Measurements from ENCODE around the gene ESPN.

ESPN gene

GRCh38 chr1:6410248-6410893 lies 14.2 kb upstream of the ESPN start:
- peaks cover 5% of the 10 kb centered on the region for H3K4me1 ChIP-seq (ENCODE audit: control insufficient read depth, insufficient read depth, low read length)
- H3K9me3 ChIP-seq (ENCODE audit: control insufficient read depth, insufficient read depth, low read length) = no peaks in the 10 kb centered on the region
- no peaks in the 10 kb centered on the region for H3K36me3 ChIP-seq (ENCODE audit: control insufficient read depth, insufficient read depth, low read length)
- H3K4me3 ChIP-seq (ENCODE audit: low read depth, low read length) = no peak overlapping the region
- H3K9ac ChIP-seq (ENCODE audit: low read depth, low read length) = no peak overlapping the region
- peaks cover 19% of the 10 kb centered on the region for H3K27me3 ChIP-seq (ENCODE audit: control insufficient read depth, insufficient read depth, low read length)

GRCh38 chr1:6412896-6413295 lies 11.7 kb upstream of the ESPN start:
- H3K9ac ChIP-seq (ENCODE audit: low read depth, low read length) = no peak overlapping the region
- H3K27me3 ChIP-seq (ENCODE audit: control insufficient read depth, insufficient read depth, low read length) = peaks cover 40% of the 10 kb centered on the region
- peaks cover 5% of the 10 kb centered on the region for H3K4me1 ChIP-seq (ENCODE audit: control insufficient read depth, insufficient read depth, low read length)
- no peaks in the 10 kb centered on the region for H3K9me3 ChIP-seq (ENCODE audit: control insufficient read depth, insufficient read depth, low read length)
- H3K36me3 ChIP-seq (ENCODE audit: control insufficient read depth, insufficient read depth, low read length) = no peaks in the 10 kb centered on the region
- H3K4me3 ChIP-seq (ENCODE audit: low read depth, low read length) = no peak overlapping the region

DNA sequence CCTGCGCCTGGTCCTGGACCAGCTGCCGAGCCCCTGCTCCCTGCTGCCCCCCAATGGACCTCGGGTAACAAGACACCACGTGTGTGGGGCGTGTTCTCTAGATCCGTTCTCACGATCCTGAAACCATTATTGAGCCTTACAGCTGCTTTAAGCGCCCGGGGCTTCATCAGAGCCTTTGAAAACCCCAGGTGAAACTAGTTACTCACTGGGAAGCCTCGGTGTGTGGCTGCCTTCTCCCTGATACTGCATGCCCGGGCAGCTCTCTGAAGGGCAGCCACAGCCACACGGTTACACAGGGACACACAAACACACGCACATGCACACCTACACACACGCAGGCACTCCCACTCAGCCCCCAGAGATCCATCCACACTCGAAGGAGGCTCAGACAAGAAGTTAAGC lies 10.1 kb upstream of the ESPN start:
- no peak overlapping the region for H3K9ac ChIP-seq (ENCODE audit: low read depth, low read length)

DNA sequence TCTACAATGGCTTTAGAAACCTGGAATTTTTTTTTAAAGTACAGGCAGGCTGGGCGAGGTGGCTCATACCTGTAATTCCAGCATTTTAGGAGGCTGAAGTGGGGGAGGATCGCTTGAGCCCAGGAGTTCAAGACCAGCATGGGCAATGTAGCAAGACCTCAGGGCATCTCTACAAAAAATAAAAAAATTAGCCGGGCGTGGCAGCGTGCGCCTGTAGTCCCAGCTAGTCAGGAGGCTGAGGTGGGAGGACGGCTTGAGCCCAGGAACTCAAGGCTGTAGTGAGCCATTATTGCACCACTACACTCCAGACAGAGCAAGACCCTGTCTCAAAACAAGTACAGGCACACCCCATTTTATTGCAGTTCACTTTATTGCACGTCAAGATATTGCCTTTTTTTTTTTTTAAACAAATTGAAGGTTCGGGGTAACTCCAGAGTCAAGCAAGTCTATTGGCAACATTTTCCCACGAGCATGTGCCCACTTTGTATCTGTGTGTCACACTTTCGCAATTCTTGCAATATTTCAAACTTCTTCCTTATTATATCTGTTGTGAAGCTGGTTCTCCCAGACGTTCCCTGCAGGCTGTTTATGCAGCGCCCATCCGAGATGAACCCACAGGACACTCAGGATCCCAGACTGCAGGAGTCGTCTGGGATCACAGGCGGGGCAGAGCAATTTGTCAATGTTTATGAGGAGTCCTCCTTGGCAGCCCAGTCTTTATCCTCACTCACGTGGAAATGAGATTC lies 9.5 kb upstream of the ESPN start:
- peaks cover 5% of the 10 kb centered on the region for H3K4me1 ChIP-seq (ENCODE audit: control insufficient read depth, insufficient read depth, low read length)
- H3K4me3 ChIP-seq (ENCODE audit: low read depth, low read length) = peak overlapping the region; percentile 9
- H3K36me3 ChIP-seq (ENCODE audit: control insufficient read depth, insufficient read depth, low read length) = no peaks in the 10 kb centered on the region
- no peaks in the 10 kb centered on the region for H3K9me3 ChIP-seq (ENCODE audit: control insufficient read depth, insufficient read depth, low read length)
- peaks cover 57% of the 10 kb centered on the region for H3K27me3 ChIP-seq (ENCODE audit: control insufficient read depth, insufficient read depth, low read length)
- no peak overlapping the region for H3K9ac ChIP-seq (ENCODE audit: low read depth, low read length)

More for the DNA sequence above, 10.1 kb upstream of the ESPN start:
- peak overlapping the region; percentile 9 for H3K4me3 ChIP-seq (ENCODE audit: low read depth, low read length)
- H3K36me3 ChIP-seq (ENCODE audit: control insufficient read depth, insufficient read depth, low read length) = no peaks in the 10 kb centered on the region
- peaks cover 5% of the 10 kb centered on the region for H3K4me1 ChIP-seq (ENCODE audit: control insufficient read depth, insufficient read depth, low read length)
- H3K27me3 ChIP-seq (ENCODE audit: control insufficient read depth, insufficient read depth, low read length) = peaks cover 55% of the 10 kb centered on the region
- no peaks in the 10 kb centered on the region for H3K9me3 ChIP-seq (ENCODE audit: control insufficient read depth, insufficient read depth, low read length)

GRCh38 chr1:6416295-6416656 lies 8.3 kb upstream of the ESPN start:
- Histone ChIP-seq H3K9ac (ENCODE audit: low read depth, low read length) (no peak overlapping the region), H3K9me3 (ENCODE audit: control insufficient read depth, insufficient read depth, low read length) (no peaks in the 10 kb centered on the region), H3K27me3 (ENCODE audit: control insufficient read depth, insufficient read depth, low read length) (peaks cover 69% of the 10 kb centered on the region), H3K4me3 (ENCODE audit: low read depth, low read length) (no peak overlapping the region), H3K4me1 (ENCODE audit: control insufficient read depth, insufficient read depth, low read length) (peaks cover 5% of the 10 kb centered on the region), H3K36me3 (ENCODE audit: control insufficient read depth, insufficient read depth, low read length) (no peaks in the 10 kb centered on the region)

- Histone ChIP-seq H3K9ac (ENCODE audit: low read depth, low read length) (no peak overlapping the region), H3K27me3 (ENCODE audit: control insufficient read depth, insufficient read depth, low read length) (peaks cover 75% of the 10 kb centered on the region), H3K4me3 (ENCODE audit: low read depth, low read length) (no peak overlapping the region), H3K4me1 (ENCODE audit: control insufficient read depth, insufficient read depth, low read length) (peaks cover 5% of the 10 kb centered on the region), H3K9me3 (ENCODE audit: control insufficient read depth, insufficient read depth, low read length) (no peaks in the 10 kb centered on the region), H3K36me3 (ENCODE audit: control insufficient read depth, insufficient read depth, low read length) (no peaks in the 10 kb centered on the region)
These were observed 7.7 kb upstream of the ESPN start for GRCh38 chr1:6416906-6417305.

GRCh38 chr1:6417961-6418667 lies 6.5 kb upstream of the ESPN start:
- H3K4me3 ChIP-seq (ENCODE audit: low read depth, low read length) = no peak overlapping the region
- peaks cover 5% of the 10 kb centered on the region for H3K4me1 ChIP-seq (ENCODE audit: control insufficient read depth, insufficient read depth, low read length)
- H3K9me3 ChIP-seq (ENCODE audit: control insufficient read depth, insufficient read depth, low read length) = no peaks in the 10 kb centered on the region
- H3K36me3 ChIP-seq (ENCODE audit: control insufficient read depth, insufficient read depth, low read length) = no peaks in the 10 kb centered on the region
- H3K27me3 ChIP-seq (ENCODE audit: control insufficient read depth, insufficient read depth, low read length) = peaks cover 82% of the 10 kb centered on the region
- no peak overlapping the region for H3K9ac ChIP-seq (ENCODE audit: low read depth, low read length)

DNA sequence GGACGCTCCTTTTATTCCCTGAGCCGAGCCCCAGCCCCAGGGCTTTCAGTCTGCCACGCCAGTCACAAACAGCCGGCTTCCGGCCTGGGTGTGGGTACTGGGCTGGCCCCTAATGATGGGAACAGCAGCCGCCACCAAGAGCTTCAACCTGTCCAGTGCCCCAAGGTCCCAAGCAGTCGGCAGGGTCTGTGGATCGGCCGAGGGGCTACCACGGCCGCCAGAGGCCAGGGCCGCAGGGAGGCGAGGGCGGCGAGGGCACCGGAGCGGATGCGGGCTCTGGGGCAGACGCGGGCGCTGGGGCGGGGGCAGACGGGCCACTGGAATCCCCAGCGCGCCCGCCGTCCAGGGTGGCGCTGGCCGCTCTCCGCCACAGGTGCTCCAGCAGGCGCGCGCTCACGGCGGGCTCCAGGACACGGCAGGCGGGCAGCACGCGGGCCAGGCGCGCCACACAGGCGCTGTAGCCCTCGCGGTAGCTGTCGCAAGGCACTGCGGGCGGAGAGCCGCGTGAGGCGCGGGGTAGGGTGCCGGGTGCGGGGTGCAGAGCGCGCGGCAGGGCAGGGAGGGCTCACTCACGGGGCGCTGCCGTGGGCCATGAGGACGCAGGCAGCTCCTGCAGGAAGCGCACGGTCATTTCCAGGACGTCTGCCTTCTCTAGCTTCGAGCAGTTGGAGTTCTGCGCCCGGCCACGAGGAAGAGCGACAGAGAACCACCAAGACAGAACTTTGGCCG lies 5.7 kb upstream of the ESPN start:
- H3K9me3 ChIP-seq (ENCODE audit: control insufficient read depth, insufficient read depth, low read length) = no peaks in the 10 kb centered on the region
- peaks cover 85% of the 10 kb centered on the region for H3K27me3 ChIP-seq (ENCODE audit: control insufficient read depth, insufficient read depth, low read length)
- peak overlapping the region; percentile 58 for H3K4me3 ChIP-seq (ENCODE audit: low read depth, low read length)
- peaks cover 5% of the 10 kb centered on the region for H3K4me1 ChIP-seq (ENCODE audit: control insufficient read depth, insufficient read depth, low read length)
- no peaks in the 10 kb centered on the region for H3K36me3 ChIP-seq (ENCODE audit: control insufficient read depth, insufficient read depth, low read length)
- no peak overlapping the region for H3K9ac ChIP-seq (ENCODE audit: low read depth, low read length)

DNA sequence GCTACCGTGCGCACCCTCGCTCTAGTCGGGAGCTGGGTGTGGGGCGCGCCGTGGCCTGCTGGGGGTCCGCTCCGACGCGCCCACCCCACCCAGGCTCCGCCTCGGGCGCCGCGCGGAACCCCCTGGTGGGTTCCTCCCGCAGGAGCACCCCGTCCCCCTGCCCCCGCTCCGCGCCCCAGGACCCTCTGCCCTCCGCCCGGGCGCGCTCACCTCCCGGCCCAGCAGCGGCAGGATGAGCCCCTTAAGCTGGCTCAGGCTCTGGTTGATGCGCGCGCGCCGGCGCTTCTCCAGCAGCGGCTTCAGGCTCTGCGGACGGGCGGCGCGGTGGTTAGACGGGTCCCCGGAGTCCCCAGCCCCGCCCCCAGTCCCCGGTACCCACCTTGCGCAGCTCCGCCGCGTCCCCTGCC lies 5.2 kb upstream of the ESPN start:
- Histone ChIP-seq H3K36me3 (ENCODE audit: control insufficient read depth, insufficient read depth, low read length) (no peaks in the 10 kb centered on the region), H3K4me1 (ENCODE audit: control insufficient read depth, insufficient read depth, low read length) (peaks cover 5% of the 10 kb centered on the region), H3K9me3 (ENCODE audit: control insufficient read depth, insufficient read depth, low read length) (no peaks in the 10 kb centered on the region), H3K9ac (ENCODE audit: low read depth, low read length) (no peak overlapping the region), H3K27me3 (ENCODE audit: control insufficient read depth, insufficient read depth, low read length) (peaks cover 89% of the 10 kb centered on the region), H3K4me3 (ENCODE audit: low read depth, low read length) (peak overlapping the region; percentile 58)

- Histone ChIP-seq H3K4me1 (ENCODE audit: control insufficient read depth, insufficient read depth, low read length) (peaks cover 5% of the 10 kb centered on the region), H3K36me3 (ENCODE audit: control insufficient read depth, insufficient read depth, low read length) (no peaks in the 10 kb centered on the region), H3K9ac (ENCODE audit: low read depth, low read length) (no peak within 1 kb of the TSS), H3K9me3 (ENCODE audit: control insufficient read depth, insufficient read depth, low read length) (no peaks in the 10 kb centered on the region), H3K27me3 (ENCODE audit: control insufficient read depth, insufficient read depth, low read length) (peaks cover 92% of the 10 kb centered on the region), H3K4me3 (ENCODE audit: low read depth, low read length) (peak within 1 kb of the TSS; percentile 58)
These were observed 4.6 kb upstream of the ESPN start, which contains the start of gene HES2 for GRCh38 chr1:6419804-6420453. TSS of gene HES2 (minus strand) at chr1:6419919. CDS start at chr1:6419820, 99 bp downstream.

GRCh38 chr1:6420454-6421042 lies 4.0 kb upstream of the ESPN start:
- no peaks in the 10 kb centered on the region for H3K4me1 ChIP-seq (ENCODE audit: control insufficient read depth, insufficient read depth, low read length)
- H3K4me3 ChIP-seq (ENCODE audit: low read depth, low read length) = peak overlapping the region; percentile 58
- peaks cover 92% of the 10 kb centered on the region for H3K27me3 ChIP-seq (ENCODE audit: control insufficient read depth, insufficient read depth, low read length)
- H3K36me3 ChIP-seq (ENCODE audit: control insufficient read depth, insufficient read depth, low read length) = no peaks in the 10 kb centered on the region
- no peaks in the 10 kb centered on the region for H3K9me3 ChIP-seq (ENCODE audit: control insufficient read depth, insufficient read depth, low read length)
- H3K9ac ChIP-seq (ENCODE audit: low read depth, low read length) = no peak overlapping the region
